CD4-positive, alpha-beta T cell (primary cell): ENCODE measurements around the gene AP3S2. TPM values are rescaled to one million over a fixed set of nuclear protein-coding genes. Genes with fewer than 3 reads are reported as not detected.

ENCODE experiments used
- ATAC-seq: fragments of 200-7000 bp; cut with Tn5 transposase; one replicate; pipeline ENCODE4 v1.10.0; 2022; ENCODE audit warnings: mild to moderate bottlenecking; ENCODE audit not compliant: poor library complexity
- CTCF ChIA-PET: fragments of 350-600 bp; sonication (Branson Sonifier 250); formaldehyde crosslinking; loops from one replicate; lab custom pipeline; 2021; ENCODE audit warnings: antibody characterized with exemption, inconsistent platforms; lab: Charles Lee
- POLR2A ChIA-PET: fragments of 350-600 bp; sonication (Branson Sonifier 250); formaldehyde crosslinking; loops from one replicate; lab custom pipeline; 2021; ENCODE audit warnings: antibody characterized with exemption, inconsistent platforms; lab: Charles Lee
- DNase-seq, 14 experiments: peaks; one replicate each; pipeline ENCODE4 v3.0.0-alpha.2; 2013 to 2020; ENCODE audit warnings: mixed read lengths in 2 of 14
- H3K27ac ChIP-seq, 2 donors: one replicate each; pipeline versions ENCODE4 v1.5.1 to v1.7.0; 2013; ENCODE audit warnings: low read length in 2 of 2, low read depth in 1 of 2, mild to moderate bottlenecking in 1 of 2
- H3K27me3 ChIP-seq, 2 experiments: 1 replicate in 1 of 2; 2 replicates in 1 of 2; pipeline versions ENCODE4 v1.6.1 to v1.7.0; 2013; ENCODE audit warnings: low read length in 2 of 2, control low read depth in 1 of 2, mild to moderate bottlenecking in 1 of 2, moderate library complexity in 1 of 2; ENCODE audit not compliant: insufficient read depth in 2 of 2, control insufficient read depth in 1 of 2
- H3K36me3 ChIP-seq: one replicate; pipeline ENCODE4 v1.6.1; 2013; ENCODE audit warnings: low read length, control low read depth; ENCODE audit not compliant: insufficient read depth
- H3K4me1 ChIP-seq: one replicate; pipeline ENCODE4 v1.6.1; 2013; ENCODE audit warnings: low read length, control low read depth; ENCODE audit not compliant: insufficient read depth
- H3K4me3 ChIP-seq: one replicate; pipeline ENCODE4 v1.5.1; 2013; ENCODE audit warnings: mild to moderate bottlenecking, low read length, moderate library complexity
- H3K9me3 ChIP-seq, 2 experiments: 1 replicate in 1 of 2; 2 replicates in 1 of 2; pipeline versions ENCODE4 v1.6.1 to v1.7.0; 2013; ENCODE audit warnings: low read length in 2 of 2, mild to moderate bottlenecking in 2 of 2, control low read depth in 1 of 2, moderate library complexity in 1 of 2; ENCODE audit not compliant: control insufficient read depth in 1 of 2, insufficient read depth in 1 of 2
- H3K27ac Mint-ChIP-seq: one replicate; pipeline ENCODE4 v1.8.0; 2020; ENCODE audit warnings: mixed read lengths
- H3K27me3 Mint-ChIP-seq: one replicate; pipeline ENCODE4 v1.8.0; 2021; ENCODE audit warnings: mixed read lengths
- H3K36me3 Mint-ChIP-seq: one replicate; pipeline ENCODE4 v1.8.0; 2021; ENCODE audit warnings: low read depth, mixed read lengths
- H3K4me1 Mint-ChIP-seq: one replicate; pipeline ENCODE4 v1.8.0; 2021; ENCODE audit warnings: low read depth, mixed read lengths
- H3K4me3 Mint-ChIP-seq: one replicate; pipeline ENCODE4 v1.8.0; 2020; ENCODE audit warnings: mild to moderate bottlenecking, mixed read lengths
- H3K9me3 Mint-ChIP-seq: one replicate; pipeline ENCODE4 v1.8.0; 2020; ENCODE audit warnings: mixed read lengths
- intact Hi-C, 2 experiments: fragments of 100-400 bp; cut with DNase I in 1 of 2; cut with micrococcal nuclease in 1 of 2; formaldehyde crosslinking; loops; one replicate each; pipeline versions ENCODE4 v1.15.1 to v1.9.0; 2023 to 2025; cut with DNase I, micrococcal nuclease
- total RNA-seq, 174 experiments: library from RNA in 2 of 174; stranded (reverse) in 2 of 174; gene quantifications; one replicate each; pipeline ENCODE4 v1.2.3 and lab custom pipeline; 2021 to 2026
- TF ChIP-seq, protein P1 (sequence below): fragments of 200-600 bp; IDR thresholded peaks from one replicate; pipeline ENCODE4 v1.8.0; 2022; ENCODE audit warnings: antibody characterized with exemption, mild to moderate bottlenecking

The AP3S2 gene
- total RNA-seq, 2 experiments from 2014 or later: 18.9 to 20.5 TPM

DNA sequence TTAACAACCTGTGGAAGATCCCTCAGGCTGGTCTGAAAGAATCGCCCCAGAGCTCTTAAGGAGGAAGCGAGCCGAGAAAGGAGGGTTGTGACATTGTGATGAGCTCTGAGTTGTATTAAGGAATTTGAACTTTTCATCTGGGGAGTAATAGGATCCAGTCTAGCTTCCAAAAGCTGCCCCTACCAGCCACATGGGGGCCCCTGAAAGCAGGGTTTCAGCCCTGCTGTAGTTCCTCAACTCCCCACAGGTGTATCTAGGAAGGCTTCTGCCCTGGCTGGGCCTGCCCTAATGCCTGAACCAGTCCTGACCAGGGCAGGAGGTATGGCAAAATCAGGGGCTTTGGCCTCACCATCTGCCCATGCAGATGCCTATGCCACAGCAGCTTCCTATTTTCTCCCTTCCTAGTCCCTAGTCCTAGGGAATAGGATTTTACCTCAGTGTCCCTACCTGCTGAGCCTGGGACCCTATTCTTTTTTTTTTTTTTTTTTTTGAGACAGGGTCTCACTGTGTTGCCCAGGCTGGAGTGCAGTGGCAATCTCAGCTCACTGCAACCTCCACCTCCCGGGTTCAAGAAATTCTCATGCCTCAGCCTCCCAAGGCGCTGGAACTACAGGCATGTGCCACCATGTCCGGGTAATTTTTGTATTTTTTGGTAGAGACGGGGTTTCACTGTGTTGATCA, 5.0 kb upstream of the AP3S2 start:
- ChIA-PET CTCF (interaction anchor here (0.6 to 1.5 kb wide), 8 partner anchors 20 to 200 kb away, joined by 3 to 7 read pairs (median 5); no protein-coding TSS in a partner anchor), POLR2A (interaction anchor here (1.0 kb wide), 1 partner anchor 37 kb away, joined by 3 read pairs; no protein-coding TSS in a partner anchor)
- TF ChIP-seq, protein P1, sequence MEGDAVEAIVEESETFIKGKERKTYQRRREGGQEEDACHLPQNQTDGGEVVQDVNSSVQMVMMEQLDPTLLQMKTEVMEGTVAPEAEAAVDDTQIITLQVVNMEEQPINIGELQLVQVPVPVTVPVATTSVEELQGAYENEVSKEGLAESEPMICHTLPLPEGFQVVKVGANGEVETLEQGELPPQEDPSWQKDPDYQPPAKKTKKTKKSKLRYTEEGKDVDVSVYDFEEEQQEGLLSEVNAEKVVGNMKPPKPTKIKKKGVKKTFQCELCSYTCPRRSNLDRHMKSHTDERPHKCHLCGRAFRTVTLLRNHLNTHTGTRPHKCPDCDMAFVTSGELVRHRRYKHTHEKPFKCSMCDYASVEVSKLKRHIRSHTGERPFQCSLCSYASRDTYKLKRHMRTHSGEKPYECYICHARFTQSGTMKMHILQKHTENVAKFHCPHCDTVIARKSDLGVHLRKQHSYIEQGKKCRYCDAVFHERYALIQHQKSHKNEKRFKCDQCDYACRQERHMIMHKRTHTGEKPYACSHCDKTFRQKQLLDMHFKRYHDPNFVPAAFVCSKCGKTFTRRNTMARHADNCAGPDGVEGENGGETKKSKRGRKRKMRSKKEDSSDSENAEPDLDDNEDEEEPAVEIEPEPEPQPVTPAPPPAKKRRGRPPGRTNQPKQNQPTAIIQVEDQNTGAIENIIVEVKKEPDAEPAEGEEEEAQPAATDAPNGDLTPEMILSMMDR: peak; percentile 69
- H3K4me1 ChIP-seq: peaks cover 7% of the 10 kb centered on the region
- no peaks in the 10 kb centered on the region for H3K9me3 Mint-ChIP-seq
- H3K27me3 ChIP-seq: peaks cover 0 to 2% of the 10 kb centered on the region in 2 experiments
- peaks cover 8% of the 10 kb centered on the region for H3K4me1 Mint-ChIP-seq
- no peaks in the 10 kb centered on the region for H3K9me3 ChIP-seq
- H3K36me3 Mint-ChIP-seq: peaks cover 8% of the 10 kb centered on the region
- intact Hi-C loops: loop anchor here (1.0 to 10.0 kb wide), 6 partner anchors 173 to 1036 kb away; partner anchors contain the start of genes HDDC3 (in 2 of the 2), UNC45A (in 2 of the 2), CIB1 (in 1 of the 2) and GDPGP1 (in 1 of the 2)
- no peak overlapping the region for H3K4me3 ChIP-seq
- no peak overlapping the region for H3K27ac ChIP-seq
- H3K36me3 ChIP-seq: no peaks in the 10 kb centered on the region
- ATAC-seq (peak; percentile 68), DNase-seq (peak; percentile 18 to 76 (median 42))
- H3K27me3 Mint-ChIP-seq: no peaks in the 10 kb centered on the region
- no peak overlapping the region for H3K4me3 Mint-ChIP-seq
- H3K27ac Mint-ChIP-seq: no peak overlapping the region

DNA sequence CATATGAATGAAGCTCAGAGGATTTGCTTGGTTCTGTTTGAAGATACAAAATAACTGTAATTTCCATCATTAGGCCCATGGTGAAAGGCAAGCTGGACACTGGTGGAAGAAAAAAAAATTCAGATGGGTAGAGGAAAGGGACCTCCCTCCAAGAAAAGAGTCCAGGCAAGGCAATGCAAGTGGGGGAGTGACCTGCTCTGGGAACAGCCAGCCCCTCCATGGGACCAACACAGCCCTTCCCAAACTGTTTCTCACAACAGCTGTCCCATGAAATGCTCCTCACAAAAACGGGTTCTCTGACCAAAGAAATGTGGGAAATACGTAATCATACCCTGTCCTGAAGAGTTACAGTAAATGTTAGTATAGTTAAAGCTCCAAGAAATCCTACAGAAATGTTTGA, 4.4 kb upstream of the AP3S2 start:
- ChIA-PET CTCF (interaction anchor here (0.6 to 1.5 kb wide), 8 partner anchors 20 to 201 kb away, joined by 3 to 7 read pairs (median 5); no protein-coding TSS in a partner anchor), POLR2A (interaction anchor here (1.0 kb wide), 1 partner anchor 38 kb away, joined by 3 read pairs; no protein-coding TSS in a partner anchor)
- H3K4me3 ChIP-seq: no peak overlapping the region
- Mint-ChIP-seq H3K36me3 (peaks cover 13% of the 10 kb centered on the region), H3K27me3 (no peaks in the 10 kb centered on the region), H3K9me3 (no peaks in the 10 kb centered on the region), H3K27ac (no peak overlapping the region), H3K4me3 (no peak overlapping the region), H3K4me1 (peaks cover 14% of the 10 kb centered on the region)
- peaks cover 0 to 2% of the 10 kb centered on the region in 2 experiments for H3K27me3 ChIP-seq
- H3K9me3 ChIP-seq: no peaks in the 10 kb centered on the region
- H3K36me3 ChIP-seq: no peaks in the 10 kb centered on the region
- peaks cover 12% of the 10 kb centered on the region for H3K4me1 ChIP-seq
- no peak overlapping the region for H3K27ac ChIP-seq
- TF ChIP-seq, protein P1: no peak
- ATAC-seq: no peak
- no peak for DNase-seq
- intact Hi-C loops: loop anchor here (1.0 to 10.0 kb wide), 6 partner anchors 173 to 1037 kb away; partner anchors contain the start of genes HDDC3 (in 2 of the 2), UNC45A (in 2 of the 2), CIB1 (in 1 of the 2) and GDPGP1 (in 1 of the 2)

DNA sequence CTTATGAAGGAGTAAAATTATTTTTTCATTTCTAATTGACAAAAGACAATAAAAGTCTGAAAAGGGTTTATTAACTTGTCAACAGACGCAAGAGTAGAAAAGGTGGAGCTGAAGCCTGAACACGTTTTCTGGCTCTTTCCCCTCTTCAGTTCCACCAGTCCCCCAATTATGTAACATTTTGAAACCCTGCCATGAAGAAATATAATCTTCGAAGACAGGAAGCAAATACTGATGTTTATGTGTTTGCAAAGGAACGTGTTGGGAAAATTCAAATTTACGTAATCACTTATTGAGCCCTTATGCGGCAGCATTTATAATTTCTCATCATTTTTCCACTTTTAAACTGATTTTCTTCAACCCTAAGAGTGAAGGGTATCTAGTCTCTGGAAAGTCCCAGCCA, 767 bp downstream of the AP3S2 start:
- POLR2A ChIA-PET: interaction anchor here (1.3 to 1.6 kb wide), 2 partner anchors 166 to 209 kb away, joined by 6 to 11 read pairs; partner anchors contain the start of gene IDH2
- intact Hi-C loops: loop anchor here (5.0 to 10.0 kb wide), 5 partner anchors 109 to 1042 kb away; partner anchors contain the start of genes HDDC3 (in 2 of the 2), UNC45A (in 2 of the 2), CIB1 (in 1 of the 2) and GDPGP1 (in 1 of the 2)
- peaks cover 37% of the 10 kb centered on the region for H3K36me3 Mint-ChIP-seq

More for the DNA sequence above, 767 bp downstream of the AP3S2 start:
- H3K27me3 ChIP-seq: no peaks in the 10 kb centered on the region
- DNase-seq (peak in 3 of 14 experiments; percentile 8 to 38 (median 35)), ATAC-seq (no peak)
- H3K27ac ChIP-seq: peak overlapping the region in 1 of 2 donors; percentile 60
- Mint-ChIP-seq H3K9me3 (no peaks in the 10 kb centered on the region), H3K4me1 (peaks cover 44% of the 10 kb centered on the region), H3K27ac (peak overlapping the region; percentile 95), H3K27me3 (no peaks in the 10 kb centered on the region), H3K4me3 (peak overlapping the region; percentile 96)
- H3K9me3 ChIP-seq: no peaks in the 10 kb centered on the region
- CTCF ChIA-PET: interaction anchor here (1.4 kb wide), 1 partner anchor 18 kb away, joined by 6 read pairs; no protein-coding TSS in a partner anchor
- peak overlapping the region; percentile 86 for H3K4me3 ChIP-seq
- peaks cover 29% of the 10 kb centered on the region for H3K4me1 ChIP-seq
- TF ChIP-seq, protein P1: no peak
- peaks cover 10% of the 10 kb centered on the region for H3K36me3 ChIP-seq
